NCI-H2227 treated with DMSO at 0.1 percent for 48 hours (cell line): ENCODE measurements around the gene LIPN.

Experiments
- DNase-seq: peaks from one replicate; lab custom pipeline; 2025; lab: John Stamatoyannopoulos, UW

The LIPN gene

DNA sequence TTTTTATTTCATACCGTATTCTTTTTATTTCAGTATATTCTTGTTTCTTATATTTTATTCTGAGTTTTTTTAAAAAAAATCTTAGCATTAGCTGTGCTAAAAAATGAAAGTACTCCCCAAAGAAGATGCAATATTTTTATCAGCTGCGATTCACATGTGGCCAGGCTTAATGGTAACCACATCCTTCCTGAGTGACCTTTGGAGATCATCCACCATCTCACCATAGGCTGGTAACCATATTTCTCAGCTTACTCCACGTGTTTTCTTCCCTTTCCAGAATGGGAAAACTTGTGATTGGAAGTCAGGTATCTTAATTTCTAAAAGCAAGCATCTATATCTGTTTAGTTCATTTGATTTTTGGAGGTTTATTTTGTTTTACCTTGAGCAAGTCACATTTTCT, 23.9 kb downstream of the LIPN start:
- DNase-seq = no peak

DNA sequence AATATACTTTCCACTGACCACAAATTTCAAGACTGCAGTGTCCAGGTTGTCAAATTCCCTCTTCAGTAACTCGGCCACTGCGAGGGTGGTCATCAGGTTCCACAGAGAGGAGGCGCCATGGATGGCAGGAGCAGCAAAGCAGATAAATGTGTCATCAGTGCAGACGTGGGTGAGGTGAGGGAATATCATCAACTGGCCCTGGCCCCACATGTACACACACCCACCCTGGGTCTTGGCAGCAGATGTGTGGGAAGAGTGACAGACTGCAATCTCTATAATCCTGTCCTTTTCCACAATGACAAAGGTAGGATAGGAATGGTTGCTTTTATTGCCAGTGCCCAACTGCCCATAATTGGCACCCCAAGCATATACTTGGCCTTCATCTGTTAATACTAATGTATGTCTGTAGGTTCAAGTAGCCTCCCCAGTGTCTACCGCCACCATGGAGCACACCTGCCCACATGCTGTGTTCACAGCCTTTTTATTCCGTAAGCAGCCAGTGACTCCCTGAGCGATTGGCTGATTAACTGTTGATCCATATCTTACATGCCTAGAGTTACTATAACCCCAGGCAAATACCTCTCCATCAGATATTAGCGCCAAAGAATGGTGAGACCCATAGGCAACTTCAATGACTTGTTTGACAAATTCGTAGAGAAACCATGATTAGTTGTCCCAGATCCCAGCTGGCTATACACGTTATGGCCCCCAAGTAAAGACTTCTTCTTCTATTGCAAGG, 26.4 kb downstream of the LIPN start:
- DNase-seq = no peak

DNA sequence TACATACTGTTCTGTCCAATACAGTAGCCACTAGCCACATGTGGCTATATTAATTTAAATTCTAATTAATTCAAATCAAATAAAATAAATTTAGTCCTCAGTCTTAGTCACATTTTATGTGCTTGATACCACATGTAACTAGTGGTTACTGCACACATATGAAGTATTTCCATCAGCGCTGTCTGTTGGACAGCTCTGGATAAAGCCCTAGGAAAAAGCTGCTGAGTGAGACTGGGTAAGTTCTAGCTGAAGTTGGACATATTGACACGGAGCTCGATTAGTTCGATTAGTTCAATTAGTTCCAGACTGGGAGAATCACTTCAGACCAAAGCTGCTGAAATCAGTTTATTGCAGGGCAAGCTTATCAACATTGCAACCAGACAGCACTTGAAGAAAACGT, 27.6 kb downstream of the LIPN start:
- DNase-seq = no peak

DNA sequence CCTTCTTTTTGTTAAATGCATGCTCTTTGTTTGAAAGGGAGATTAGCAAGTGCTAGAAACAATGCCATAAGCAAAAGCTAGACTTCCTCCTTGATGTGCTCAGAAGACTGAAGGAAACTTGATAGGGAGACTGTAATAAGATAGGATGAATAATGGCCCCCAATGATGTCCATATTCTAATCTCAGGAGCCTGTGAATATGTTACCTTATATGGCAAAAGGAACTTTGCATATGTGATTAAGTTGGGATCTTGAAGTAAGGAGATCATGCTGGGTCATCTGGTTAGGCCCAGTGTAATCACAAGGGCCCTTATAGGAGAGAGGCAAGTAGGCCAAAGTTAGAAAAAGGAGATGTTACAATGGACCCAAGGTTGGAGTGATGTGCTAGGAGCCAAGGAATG, 29.1 kb downstream of the LIPN start:
- no peak for DNase-seq

DNA sequence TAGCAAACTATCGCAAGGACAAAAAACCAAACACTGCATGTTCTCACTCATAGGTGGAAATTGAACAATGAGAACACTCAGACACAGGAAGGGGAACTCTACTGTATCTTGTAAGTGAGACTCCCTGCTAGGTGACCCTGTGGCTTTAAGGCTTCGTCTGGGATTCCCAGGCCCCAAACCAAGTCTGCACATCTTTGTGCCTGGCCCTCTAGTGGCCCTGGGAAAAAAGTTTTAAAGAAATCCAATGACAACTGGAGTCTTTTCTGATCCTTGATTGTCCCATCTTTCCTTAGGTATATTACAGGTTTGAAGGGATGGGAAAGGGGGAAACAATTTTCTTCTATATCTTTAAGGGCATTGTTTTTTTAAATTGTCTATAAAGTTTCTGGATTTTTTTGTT, 32.1 kb downstream of the LIPN start:
- no peak for DNase-seq

DNA sequence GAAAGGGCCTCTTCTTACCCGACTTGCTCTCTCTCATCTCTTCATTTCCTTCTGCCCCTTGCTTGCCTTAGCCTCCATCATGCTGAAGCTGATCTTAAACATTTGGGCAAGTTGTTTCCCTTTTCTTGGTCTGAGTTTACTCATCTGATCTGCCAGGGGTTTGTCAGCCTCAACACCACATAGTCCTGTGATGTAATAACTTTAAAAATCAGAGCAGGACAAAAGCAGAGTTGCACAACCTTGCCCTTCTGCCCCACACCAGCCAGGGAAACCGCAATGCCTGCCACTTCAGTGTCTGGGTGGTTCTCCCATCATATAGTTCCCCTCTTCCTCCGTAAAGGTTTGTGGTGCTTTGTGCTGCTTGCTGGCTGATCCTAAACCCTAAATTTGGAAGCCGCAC, 32.8 kb downstream of the LIPN start:
- DNase-seq = no peak

DNA sequence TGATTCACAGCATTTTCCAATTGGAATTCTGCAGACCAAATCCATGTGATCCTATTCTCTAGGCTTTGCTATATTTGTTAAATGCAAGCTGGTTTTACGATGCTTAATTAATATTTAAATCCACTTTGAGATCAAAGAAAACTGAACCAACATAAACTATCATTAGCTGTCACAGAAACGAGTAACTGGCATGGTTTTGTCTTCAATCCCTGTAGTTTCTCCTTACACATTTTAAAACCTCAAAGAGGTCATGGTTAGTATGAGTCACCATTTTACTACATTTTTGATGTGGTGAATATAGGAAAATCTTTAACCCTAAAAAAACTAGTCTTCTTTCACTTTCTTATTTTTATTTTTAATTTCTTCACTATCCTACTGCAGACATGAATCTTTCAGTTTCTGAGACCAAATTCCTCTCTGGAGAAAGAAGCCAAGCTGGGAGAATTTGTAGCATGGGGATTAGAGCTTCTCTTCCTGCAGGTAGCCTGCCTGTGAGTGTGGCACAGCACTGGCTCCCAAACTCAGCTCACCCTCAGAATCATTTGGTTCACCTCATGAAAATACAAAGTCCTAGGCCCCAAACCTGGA, 34.0 kb downstream of the LIPN start:
- DNase-seq = no peak

DNA sequence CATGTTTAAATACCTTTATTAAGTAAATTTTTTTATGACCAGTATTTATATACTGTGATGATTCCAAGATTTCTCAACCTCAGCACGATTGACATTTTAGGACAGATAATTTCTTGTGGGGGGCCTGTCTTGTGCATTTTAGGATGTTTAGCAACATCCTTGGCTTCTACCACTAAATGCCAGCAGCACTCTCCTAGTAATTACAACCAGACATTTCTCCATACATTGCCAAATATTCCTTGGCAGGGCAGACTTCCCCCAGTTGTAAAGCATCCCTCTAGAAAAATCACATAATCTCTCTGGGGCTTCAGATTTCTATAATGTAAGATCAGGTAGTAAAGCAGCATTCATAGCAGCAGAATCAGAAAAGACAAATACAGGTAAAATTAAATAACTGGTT, 34.9 kb downstream of the LIPN start:
- no peak for DNase-seq

DNA sequence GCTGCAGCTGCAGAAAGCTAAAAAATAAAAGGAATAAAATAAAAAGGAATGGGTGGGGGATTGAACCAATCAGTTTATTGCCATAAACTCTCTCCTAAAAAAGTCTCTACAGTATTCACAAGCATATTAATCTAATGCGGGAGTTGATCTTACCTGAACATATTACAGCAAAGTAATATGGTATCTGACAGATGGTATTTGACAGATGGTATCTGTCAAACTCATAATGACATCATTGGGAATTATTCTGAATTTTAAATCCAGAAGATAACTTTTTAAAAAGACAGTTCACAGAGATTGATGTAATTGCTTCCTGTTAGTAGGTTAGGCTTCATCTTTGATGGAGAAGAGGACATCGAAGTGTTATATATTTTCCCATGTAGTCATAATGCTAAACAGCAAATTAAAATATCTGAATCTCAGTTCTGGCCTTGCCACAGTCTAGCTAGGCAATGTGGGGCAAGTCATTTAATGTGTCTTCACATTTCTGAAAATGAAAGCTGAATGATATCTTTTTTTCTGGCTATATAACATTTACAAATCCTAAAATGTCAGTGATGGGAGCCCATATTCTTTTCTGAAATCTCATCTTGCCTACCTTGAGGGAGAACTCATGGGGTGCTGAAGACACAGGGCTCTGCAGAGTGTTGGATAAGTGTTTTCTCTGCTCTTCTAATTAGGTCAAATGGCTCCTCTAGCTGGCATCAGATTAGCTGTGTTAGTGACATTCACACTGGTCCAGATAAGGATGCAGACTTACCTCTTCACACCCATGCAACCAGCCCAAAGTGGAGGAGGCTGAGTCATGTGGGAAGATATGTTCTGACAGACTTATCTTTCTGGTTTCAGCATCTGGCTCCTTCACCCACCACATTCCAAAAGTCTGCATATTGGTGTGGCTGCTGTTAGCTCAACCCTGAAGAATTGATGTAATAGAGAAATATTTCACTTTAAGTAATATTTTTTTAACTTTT, 40.6 kb downstream of the LIPN start:
- DNase-seq = no peak

DNA sequence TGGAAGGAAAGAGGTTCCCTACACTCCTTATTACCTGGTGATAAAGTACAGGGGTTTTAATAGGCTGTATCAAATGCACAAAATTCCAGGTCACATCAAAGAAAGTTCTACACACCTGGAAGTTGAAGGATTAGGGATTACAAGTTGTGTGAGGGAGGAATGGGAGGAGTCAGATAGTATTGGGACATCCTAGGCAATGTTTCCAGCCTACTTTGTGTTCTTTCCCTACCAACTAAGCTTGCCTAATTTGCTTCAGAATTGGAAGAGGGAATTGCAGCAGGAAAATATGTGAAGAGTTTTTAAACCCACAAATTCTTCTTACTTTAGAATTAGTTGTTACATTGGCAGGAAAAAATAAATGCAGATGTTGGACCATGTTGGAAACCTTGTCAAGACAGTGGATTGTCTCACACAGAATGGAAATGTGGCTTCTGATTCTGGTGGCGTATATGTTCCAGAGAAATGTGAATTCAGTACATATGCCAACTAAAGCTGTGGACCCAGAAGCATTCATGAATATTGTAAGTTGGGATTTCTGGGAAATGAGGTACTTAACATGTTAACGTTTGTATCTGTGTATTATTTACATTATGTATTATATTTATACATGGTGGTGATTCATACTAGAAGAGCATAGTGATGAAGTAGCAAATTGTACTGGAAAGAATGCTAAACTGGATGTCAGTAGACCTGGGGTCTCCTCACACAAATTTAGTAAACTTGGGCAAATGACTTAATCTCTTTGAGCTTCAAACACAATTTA, 42.9 kb downstream of the LIPN start, which contains the start of gene LIPM:
TSS of gene LIPM (plus strand) at position 208 of the 763 bp plus-strand sequence. CDS start at position 375, 167 bp downstream.
- DNase-seq = no peak

DNA sequence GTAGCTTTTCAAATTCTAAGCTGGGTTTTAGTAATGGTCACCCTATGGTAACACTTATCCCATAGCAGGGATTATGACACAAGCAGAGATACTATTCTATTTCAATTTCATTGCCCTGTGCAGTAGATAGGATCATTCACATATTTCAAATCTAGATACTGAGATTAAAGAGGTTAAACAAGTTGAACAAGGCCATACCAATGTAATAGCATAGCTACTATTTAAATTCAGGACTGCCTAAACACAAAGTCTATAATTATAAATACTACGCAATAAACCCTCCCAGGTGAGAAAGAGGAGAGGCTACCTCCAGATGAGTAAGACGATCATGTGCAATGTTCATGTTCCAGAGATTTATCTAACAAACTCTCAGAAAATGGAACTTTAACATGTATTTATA, 43.8 kb downstream of the LIPN start:
- no peak for DNase-seq

DNA sequence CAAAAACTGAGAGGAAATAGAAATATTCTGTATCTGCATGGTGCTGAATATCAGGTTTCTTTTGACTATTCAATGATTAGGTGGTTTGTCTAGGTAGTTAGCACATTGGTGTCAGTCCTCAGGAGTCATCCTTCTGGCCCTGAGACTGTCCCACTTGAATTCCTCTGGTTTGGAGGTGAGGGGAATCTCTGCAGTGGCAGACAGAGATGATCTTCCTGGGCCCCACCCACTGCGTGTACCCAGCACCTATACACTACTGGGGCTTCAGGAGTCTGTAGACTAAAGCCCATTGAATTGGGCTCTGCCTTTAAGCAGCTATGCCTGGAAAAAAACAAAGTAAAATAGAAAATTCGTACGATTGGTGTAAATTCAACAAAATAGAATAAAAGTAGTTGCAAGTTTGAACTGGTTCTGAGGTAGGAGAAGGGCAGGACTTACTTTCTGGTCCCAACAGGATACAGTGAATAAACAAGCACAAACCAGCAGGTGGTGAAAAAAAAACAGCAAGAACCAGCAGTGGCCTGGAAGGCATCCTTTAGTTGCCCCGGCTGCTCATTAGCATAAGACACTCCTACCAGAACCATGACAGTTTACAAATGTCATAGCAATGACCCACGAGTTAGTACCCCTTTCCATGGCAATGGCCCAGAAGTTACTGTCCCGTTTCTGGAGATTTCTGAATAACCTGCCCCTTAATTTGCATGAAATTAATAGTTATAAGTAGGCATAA, 44.4 kb downstream of the LIPN start:
- no peak for DNase-seq

DNA sequence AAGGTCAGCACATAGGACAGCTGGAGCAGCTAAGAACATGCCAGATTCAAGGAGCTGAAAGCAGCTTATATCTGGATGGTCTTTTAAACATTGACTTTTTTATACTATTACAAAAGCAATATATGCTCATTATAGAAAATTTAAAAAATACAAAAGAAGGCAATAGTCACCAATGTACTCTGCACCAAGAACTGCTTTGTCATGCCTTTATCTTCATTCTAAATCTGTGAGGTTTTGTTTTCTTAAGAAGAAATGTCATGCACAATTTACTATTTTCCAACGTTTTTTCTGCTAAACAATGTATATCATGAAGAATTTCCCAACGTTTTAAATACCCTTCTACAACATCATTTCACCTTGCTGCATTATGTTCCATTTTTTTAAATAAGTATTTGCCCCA, 45.5 kb downstream of the LIPN start:
- no peak for DNase-seq

DNA sequence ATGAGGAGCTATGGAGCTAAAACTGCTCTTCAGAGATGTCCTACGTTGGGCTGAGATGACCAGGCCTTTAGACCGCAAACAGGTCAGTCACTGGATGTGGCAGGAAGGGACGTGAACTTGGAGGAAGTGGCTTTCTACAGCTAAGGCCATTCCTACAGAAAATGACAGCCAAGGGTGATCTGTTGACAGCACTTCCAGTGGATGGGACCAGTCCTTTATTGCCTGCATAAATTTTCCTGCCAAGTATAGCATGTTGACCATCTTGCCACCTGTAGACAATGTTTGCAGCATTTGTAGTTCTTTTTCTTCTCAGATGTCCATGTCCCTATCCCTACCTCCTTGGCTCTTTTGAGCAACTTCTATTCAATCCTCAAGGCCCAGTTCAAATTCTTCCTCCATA, 46.1 kb downstream of the LIPN start:
- no peak for DNase-seq

DNA sequence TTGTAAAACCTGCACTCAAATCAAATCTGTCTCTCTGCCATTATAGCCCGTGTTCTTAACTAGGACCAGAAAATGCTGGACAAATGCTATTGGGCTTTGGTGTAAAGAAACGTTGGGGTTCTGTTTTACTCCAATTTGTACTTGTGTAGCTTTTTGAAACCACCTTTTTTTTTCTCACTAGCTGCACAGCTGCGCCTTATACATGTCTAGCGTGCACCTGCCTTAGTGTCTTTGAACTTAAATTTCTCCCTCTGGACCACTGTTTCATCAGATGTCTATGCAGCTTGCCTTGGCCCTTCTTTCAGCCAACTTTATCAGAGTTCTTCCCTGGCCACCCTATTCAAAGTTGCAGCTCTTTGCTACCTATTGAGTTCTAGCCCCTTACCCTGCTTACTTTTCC, 49.8 kb downstream of the LIPN start:
- no peak for DNase-seq

DNA sequence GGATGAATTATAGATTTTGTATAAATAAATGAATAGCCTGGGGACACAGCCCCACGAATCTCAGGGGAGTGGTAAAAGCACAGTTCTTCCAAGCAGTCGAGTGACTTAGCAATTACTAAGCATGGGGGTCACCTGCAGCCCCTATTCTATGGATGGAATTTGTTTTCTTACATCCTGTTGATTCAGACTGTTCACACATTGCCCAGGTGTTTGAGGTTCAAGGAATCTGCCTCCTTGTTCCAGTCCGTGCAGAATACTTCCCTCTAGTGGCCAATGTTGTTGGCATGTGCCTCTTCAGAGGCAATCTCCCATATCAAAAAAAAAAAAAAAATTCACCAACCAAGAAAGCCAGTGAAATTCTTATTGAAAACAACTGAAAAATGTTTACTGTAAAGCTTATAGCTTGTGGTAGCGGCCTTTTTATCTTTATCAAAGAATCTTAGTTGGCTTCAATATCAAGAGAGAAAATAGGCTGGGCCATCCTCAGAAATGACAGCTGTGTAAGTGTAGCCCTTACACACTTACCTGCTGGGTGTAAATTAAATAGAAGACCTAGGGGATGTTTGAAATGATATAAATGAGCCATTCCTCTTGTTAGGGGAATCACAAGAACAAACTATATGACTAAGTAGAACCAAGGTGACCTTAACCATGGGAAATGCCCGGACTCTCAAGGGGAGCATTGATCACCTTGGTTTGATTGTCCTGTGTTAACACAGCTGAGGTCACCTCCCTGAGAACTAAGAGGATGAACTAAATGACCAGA, 50.6 kb downstream of the LIPN start:
- DNase-seq = peak; percentile 69

DNA sequence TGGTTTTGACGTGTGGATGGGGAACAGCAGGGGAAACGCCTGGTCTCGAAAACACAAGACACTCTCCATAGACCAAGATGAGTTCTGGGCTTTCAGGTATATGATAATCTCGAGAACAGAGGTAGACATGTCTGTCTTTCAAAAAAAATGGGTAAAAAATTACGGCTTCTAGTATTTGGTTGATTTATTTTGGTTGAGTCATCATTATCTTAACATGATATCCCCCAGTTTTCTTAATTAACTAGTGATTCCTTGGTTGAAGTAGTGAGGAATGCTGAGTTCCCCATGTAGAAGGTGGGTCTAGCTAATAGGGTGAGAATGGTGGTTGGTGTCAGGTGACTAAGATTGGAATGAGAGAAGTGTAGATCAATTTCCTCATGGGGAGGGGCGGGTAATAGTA, 53.4 kb downstream of the LIPN start:
- no peak for DNase-seq

DNA sequence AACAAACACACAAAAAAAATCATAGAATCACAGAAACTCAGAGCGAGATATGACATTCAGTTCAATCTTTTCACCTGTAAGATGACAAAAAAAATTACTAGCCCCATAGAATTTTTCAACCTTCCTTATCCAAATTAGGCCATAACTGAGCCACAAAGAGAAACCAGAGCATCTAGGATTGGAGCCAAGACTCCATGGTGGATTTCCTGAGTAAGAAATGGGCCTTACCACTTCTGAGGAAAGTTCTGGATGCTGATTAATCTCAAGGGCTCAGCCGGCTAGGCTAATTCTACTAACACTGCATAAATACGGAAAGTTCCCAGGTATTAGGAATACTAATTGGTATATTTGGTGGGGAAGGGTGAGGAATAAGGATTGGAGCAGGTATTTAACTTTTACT, 59.5 kb downstream of the LIPN start:
- DNase-seq = no peak

DNA sequence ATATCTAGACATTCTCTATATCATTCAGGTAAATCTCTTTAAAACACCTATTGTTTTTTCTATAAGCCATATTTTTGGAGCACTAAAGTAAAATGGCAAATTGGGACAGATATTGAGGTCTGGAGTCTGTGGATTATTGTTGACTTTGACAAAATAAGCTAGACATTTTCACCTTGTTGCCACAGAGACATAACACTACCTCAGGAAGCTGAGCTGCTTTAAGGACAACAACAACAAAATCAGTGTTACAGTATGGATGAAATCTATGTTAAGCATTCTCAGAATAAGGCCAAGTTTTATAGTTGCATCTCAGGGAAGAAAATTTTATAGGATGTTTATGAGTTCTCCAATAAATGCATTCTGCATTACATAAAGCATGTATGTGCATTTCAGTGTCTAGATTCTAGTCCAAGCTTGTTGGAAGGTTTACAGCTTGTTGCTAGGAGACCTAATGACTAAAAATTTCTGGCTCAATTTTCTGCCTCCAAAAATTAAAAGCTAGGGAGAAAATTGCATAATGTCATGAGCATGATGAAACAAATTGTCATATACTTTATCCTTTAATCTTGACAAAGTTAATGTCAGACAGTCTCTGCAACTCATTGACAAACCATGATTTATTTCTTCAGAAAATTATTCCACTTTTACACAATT, 61.1 kb downstream of the LIPN start:
- DNase-seq = no peak

DNA sequence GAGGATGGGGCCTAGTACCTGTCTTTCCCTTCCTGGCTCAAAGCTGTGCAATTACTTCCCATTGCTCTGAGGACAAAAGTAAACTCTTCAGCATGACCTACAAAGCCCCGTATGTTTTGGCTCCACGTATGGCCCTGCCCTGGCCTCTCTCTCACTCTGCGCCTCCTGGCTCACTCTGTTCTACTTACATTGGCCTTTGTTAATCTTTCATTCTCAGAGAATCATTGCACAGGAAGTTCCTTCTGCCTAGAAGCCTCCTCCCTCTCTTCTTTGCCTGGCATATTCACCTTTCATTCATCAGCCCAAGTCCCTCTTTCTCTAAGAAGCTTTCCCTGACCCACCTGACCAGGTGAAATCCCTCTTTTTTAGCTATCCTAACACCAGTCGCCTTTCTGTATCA, 66.6 kb downstream of the LIPN start:
- no peak for DNase-seq
